ENCODE data around the gene FAAH. TPM values are rescaled to one million over a fixed set of nuclear protein-coding genes. Genes with fewer than 3 reads are reported as not detected.

Gene FAAH
- total and polyA plus RNA-seq, 2 of the 13 experiments (the other 11 are each of a cell fraction or from before 2014, with no cell fraction given): 5.4 to 11.0 TPM

GRCh38 chr1:46394108-46394871 is at the start of gene FAAH (continued):
- peak; percentile 70 for TF ChIP-seq ZEB1 (IDR thresholded peaks at IDR 0.05; ENCODE audit: insufficient replicate concordance, low read depth)
- no peak for TF ChIP-seq CEBPG (CRISPR knock-in tag; IDR thresholded peaks at IDR 0.05)
- no peak for TF ChIP-seq ATF7 (IDR thresholded peaks at IDR 0.05)
- no peak for TF ChIP-seq ATF7 (CRISPR knock-in tag; IDR thresholded peaks at IDR 0.05)
- TF ChIP-seq ZNF292 (CRISPR knock-in tag; IDR thresholded peaks at IDR 0.05; ENCODE audit: borderline replicate concordance, low read depth): 0 out of 2 replicates have a peak, but pooled peaks have one; percentile 52
- TF ChIP-seq TGIF2 (CRISPR knock-in tag; IDR thresholded peaks at IDR 0.05): no peak
- no peak for TF ChIP-seq CHD4 (IDR thresholded peaks at IDR 0.05; ENCODE audit: borderline replicate concordance, low read length)
- TF ChIP-seq SRSF4 (IDR thresholded peaks at IDR 0.05; ENCODE audit: low read depth, low read length, poor library complexity, severe bottlenecking): peak; percentile 79
- no peak for TF ChIP-seq SUZ12 (IDR thresholded peaks at IDR 0.05; ENCODE audit: low read depth, low read length)
- TF ChIP-seq RBAK (CRISPR knock-in tag; IDR thresholded peaks at IDR 0.05): no peak
- TF ChIP-seq ZNF350 (CRISPR knock-in tag; IDR thresholded peaks at IDR 0.05; ENCODE audit: borderline replicate concordance, low read depth): no peak
- TF ChIP-seq ZNF329 (CRISPR knock-in tag; IDR thresholded peaks at IDR 0.05; ENCODE audit: low read depth): peak; percentile 74; the same call in 1 of the 2 replicates
- TF ChIP-seq FIP1L1 (IDR thresholded peaks at IDR 0.05; ENCODE audit: borderline replicate concordance, insufficient read depth, low read depth, low read length): no peak
- TF ChIP-seq TCF7 (IDR thresholded peaks at IDR 0.05; ENCODE audit: low read depth): 0 out of 2 replicates have a peak, but pooled peaks have one; percentile 10
- no peak for TF ChIP-seq MED8 (CRISPR knock-in tag; IDR thresholded peaks at IDR 0.05; ENCODE audit: insufficient replicate concordance)
- TF ChIP-seq MAZ (IDR thresholded peaks at IDR 0.05; ENCODE audit: borderline replicate concordance, low read depth, low read length): peak; percentile 95
- TF ChIP-seq MAZ (CRISPR knock-in tag; IDR thresholded peaks at IDR 0.05; ENCODE audit: low read depth): peak; percentile 100
- TF ChIP-seq ZNF547 (CRISPR knock-in tag; IDR thresholded peaks at IDR 0.05): peak; percentile 89
- no peak for TF ChIP-seq ZC3H4 (CRISPR knock-in tag; IDR thresholded peaks at IDR 0.05; ENCODE audit: borderline replicate concordance)
- peak; percentile 84 for TF ChIP-seq ZNF616 (CRISPR knock-in tag; IDR thresholded peaks at IDR 0.05; ENCODE audit: low read depth)
- peak; percentile 91; the same call in 1 of the 2 replicates for TF ChIP-seq ZNF557 (CRISPR knock-in tag; IDR thresholded peaks at IDR 0.05)
- TF ChIP-seq XBP1 (CRISPR knock-in tag; IDR thresholded peaks at IDR 0.05): peak; percentile 71; the same call in 1 of the 2 replicates
- TF ChIP-seq ZNF781 (CRISPR knock-in tag; IDR thresholded peaks at IDR 0.05; ENCODE audit: borderline replicate concordance, not compliant biosample characterization): peak; percentile 76
- TF ChIP-seq SPEN (CRISPR knock-in tag; IDR thresholded peaks at IDR 0.05; ENCODE audit: low read depth): peak; percentile 94
- TF ChIP-seq TAF15 (IDR thresholded peaks at IDR 0.05; ENCODE audit: low read depth, low read length, poor library complexity, severe bottlenecking): no peak
- TF ChIP-seq ZNF230 (CRISPR knock-in tag; IDR thresholded peaks at IDR 0.05): no peak
- TF ChIP-seq, protein P1, sequence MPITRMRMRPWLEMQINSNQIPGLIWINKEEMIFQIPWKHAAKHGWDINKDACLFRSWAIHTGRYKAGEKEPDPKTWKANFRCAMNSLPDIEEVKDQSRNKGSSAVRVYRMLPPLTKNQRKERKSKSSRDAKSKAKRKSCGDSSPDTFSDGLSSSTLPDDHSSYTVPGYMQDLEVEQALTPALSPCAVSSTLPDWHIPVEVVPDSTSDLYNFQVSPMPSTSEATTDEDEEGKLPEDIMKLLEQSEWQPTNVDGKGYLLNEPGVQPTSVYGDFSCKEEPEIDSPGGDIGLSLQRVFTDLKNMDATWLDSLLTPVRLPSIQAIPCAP (CRISPR knock-in tag; IDR thresholded peaks at IDR 0.05; ENCODE audit: low read depth): no peak
- peak; percentile 79; the same call in 1 of the 2 replicates for TF ChIP-seq FOXM1 (CRISPR knock-in tag; IDR thresholded peaks at IDR 0.05)
- peak; percentile 65; the same call in 1 of the 2 replicates for TF ChIP-seq SP5 (CRISPR knock-in tag; IDR thresholded peaks at IDR 0.05; ENCODE audit: borderline replicate concordance, low read depth)
- no peak for TF ChIP-seq HNRNPUL1 (IDR thresholded peaks at IDR 0.05; ENCODE audit: low read depth, low read length)
- TF ChIP-seq CBFB (CRISPR knock-in tag; IDR thresholded peaks at IDR 0.05): peak; percentile 89
- TF ChIP-seq RNF2 (conservative IDR thresholded peaks at IDR 0.05; ENCODE audit: low read depth): peak; percentile 98
- no peak for TF ChIP-seq RBM39 (IDR thresholded peaks at IDR 0.05; ENCODE audit: low read depth, low read length, poor library complexity, severe bottlenecking)
